HepG2 (cell line): Measurements from ENCODE around the gene ESRP2. TPM values are rescaled to one million over a fixed set of nuclear protein-coding genes. Genes with fewer than 3 reads are reported as not detected.
A peak's percentile ranks its signal among the peaks of the same experiment; 100 is the strongest.

ENCODE experiments used
- FOXP4 ChIP-seq: sonication (generic); formaldehyde crosslinking; IDR thresholded peaks from 2 replicates; pipeline ENCODE4 v1.4.0; 2020; ENCODE audit warnings: missing genetic modification reagents
- NFRKB ChIP-seq: fragments of 450-650 bp; IDR thresholded peaks from 2 replicates; pipeline ENCODE4 v1.6.1; 2017
- SKI ChIP-seq: fragments of 450-650 bp; IDR thresholded peaks from one replicate; pipeline ENCODE4 v1.6.1; 2018; ENCODE audit warnings: mild to moderate bottlenecking; ENCODE audit not compliant: partially characterized antibody
- ZBED4 ChIP-seq: sonication (generic); formaldehyde crosslinking; IDR thresholded peaks from 2 replicates; pipeline ENCODE4 v1.4.0; 2020; ENCODE audit warnings: missing genetic modification reagents, borderline replicate concordance
- ZC3H4 ChIP-seq: sonication (generic); formaldehyde crosslinking; IDR thresholded peaks from 2 replicates; pipeline ENCODE4 v1.4.0; 2020; ENCODE audit warnings: missing genetic modification reagents, borderline replicate concordance
- ZMYM2 ChIP-seq: sonication (generic); formaldehyde crosslinking; IDR thresholded peaks from 2 replicates; pipeline ENCODE4 v1.8.0; 2022; ENCODE audit warnings: mild to moderate bottlenecking, missing genetic modification reagents
- ZNF510 ChIP-seq: sonication (generic); formaldehyde crosslinking; IDR thresholded peaks from 2 replicates; pipeline ENCODE4 v1.4.0; 2020; ENCODE audit warnings: low read depth, mild to moderate bottlenecking, missing genetic modification reagents
- ZNF598 ChIP-seq: sonication (generic); formaldehyde crosslinking; IDR thresholded peaks from 2 replicates; pipeline ENCODE4 v1.5.1; 2020; ENCODE audit warnings: mild to moderate bottlenecking, missing genetic modification reagents, borderline replicate concordance
- ZNF746 ChIP-seq: sonication (generic); formaldehyde crosslinking; IDR thresholded peaks from 2 replicates; pipeline ENCODE4 v1.8.0; 2022; ENCODE audit warnings: mild to moderate bottlenecking, missing genetic modification reagents
- polyA plus RNA-seq, 8 experiments: library from polyadenylated mRNA; depleted of rRNA in 3 of 8; stranded (reverse) in 7 of 8; unstranded in 1 of 8; fragments of >200 nt; fragmentation: Illumina TruSeq in 4 of 8; extraction: Trizol in 4 of 8; gene quantifications; 2 replicates each; pipeline versions ENCODE4 v1.2.1 to v1.2.3, GENCODE V29; 2011 to 2016; ENCODE audit warnings: low read depth in 4 of 8, missing spikeins in 1 of 8, mixed read lengths in 1 of 8; ENCODE audit not compliant: insufficient read depth in 1 of 8
- total RNA-seq, 5 experiments: library from RNA; depleted of rRNA; stranded (reverse); fragments of >200 nt; fragmentation: Illumina TruSeq; extraction: Trizol; gene quantifications; 2 replicates each; pipeline ENCODE4 v1.2.3, GENCODE V29; 2016; ENCODE audit warnings: low read depth in 1 of 5
- TF ChIP-seq, protein P1 (sequence below), 2 experiments: sonication (generic) in 1 of 2; formaldehyde crosslinking in 1 of 2; IDR thresholded peaks; 2 replicates each; pipeline versions ENCODE4 v1.5.1 to v1.6.1; 2011 to 2020; ENCODE audit warnings: borderline replicate concordance in 1 of 2, low read depth in 1 of 2, low read length in 1 of 2, mild to moderate bottlenecking in 1 of 2, missing genetic modification reagents in 1 of 2, moderate library complexity in 1 of 2
- TF ChIP-seq, protein P2 (sequence below): sonication (generic); formaldehyde crosslinking; IDR thresholded peaks from 2 replicates; pipeline ENCODE4 v1.4.0; 2020; ENCODE audit warnings: missing genetic modification reagents
- TF ChIP-seq, protein P3 (sequence below): sonication (generic); formaldehyde crosslinking; IDR thresholded peaks from 2 replicates; pipeline ENCODE4 v1.4.0; 2020; ENCODE audit warnings: low read depth, mild to moderate bottlenecking, missing genetic modification reagents

ESRP2 gene
- total and polyA plus RNA-seq, 2 of the 13 experiments (the other 11 are each of a cell fraction or from before 2014, with no cell fraction given), result 21.1 to 32.4 TPM

- peak; percentile 77; the same call in 1 of the 2 replicates for TF ChIP-seq FOXP4 (CRISPR knock-in tag)
- TF ChIP-seq ZC3H4 (CRISPR knock-in tag), result 0 out of 2 replicates have a peak, but pooled peaks have one; percentile 2
- TF ChIP-seq ZNF598 (CRISPR knock-in tag), result peak; percentile 81; the same call in 1 of the 2 replicates
- 0 out of 2 replicates have a peak, but pooled peaks have one; percentile 31 for TF ChIP-seq ZMYM2 (CRISPR knock-in tag)
- TF ChIP-seq ZNF746 (CRISPR knock-in tag), result no peak; the same call in none of the 2 replicates
- TF ChIP-seq, protein P1, sequence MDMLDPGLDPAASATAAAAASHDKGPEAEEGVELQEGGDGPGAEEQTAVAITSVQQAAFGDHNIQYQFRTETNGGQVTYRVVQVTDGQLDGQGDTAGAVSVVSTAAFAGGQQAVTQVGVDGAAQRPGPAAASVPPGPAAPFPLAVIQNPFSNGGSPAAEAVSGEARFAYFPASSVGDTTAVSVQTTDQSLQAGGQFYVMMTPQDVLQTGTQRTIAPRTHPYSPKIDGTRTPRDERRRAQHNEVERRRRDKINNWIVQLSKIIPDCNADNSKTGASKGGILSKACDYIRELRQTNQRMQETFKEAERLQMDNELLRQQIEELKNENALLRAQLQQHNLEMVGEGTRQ (IDR thresholded peaks at IDR 0.05; ENCODE audit: low read depth, low read length), result no peak
- TF ChIP-seq, protein P1 (CRISPR knock-in tag; IDR thresholded peaks at IDR 0.05; ENCODE audit: borderline replicate concordance), result no peak
- peak; percentile 99 for TF ChIP-seq SKI
- TF ChIP-seq ZBED4, result peak; percentile 30; the same call in 1 of the 2 replicates
- no peak for TF ChIP-seq ZNF510 (CRISPR knock-in tag)
- TF ChIP-seq NFRKB, result no peak
- TF ChIP-seq, protein P2, sequence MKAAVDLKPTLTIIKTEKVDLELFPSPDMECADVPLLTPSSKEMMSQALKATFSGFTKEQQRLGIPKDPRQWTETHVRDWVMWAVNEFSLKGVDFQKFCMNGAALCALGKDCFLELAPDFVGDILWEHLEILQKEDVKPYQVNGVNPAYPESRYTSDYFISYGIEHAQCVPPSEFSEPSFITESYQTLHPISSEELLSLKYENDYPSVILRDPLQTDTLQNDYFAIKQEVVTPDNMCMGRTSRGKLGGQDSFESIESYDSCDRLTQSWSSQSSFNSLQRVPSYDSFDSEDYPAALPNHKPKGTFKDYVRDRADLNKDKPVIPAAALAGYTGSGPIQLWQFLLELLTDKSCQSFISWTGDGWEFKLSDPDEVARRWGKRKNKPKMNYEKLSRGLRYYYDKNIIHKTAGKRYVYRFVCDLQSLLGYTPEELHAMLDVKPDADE (CRISPR knock-in tag), result no peak
- TF ChIP-seq, protein P3, sequence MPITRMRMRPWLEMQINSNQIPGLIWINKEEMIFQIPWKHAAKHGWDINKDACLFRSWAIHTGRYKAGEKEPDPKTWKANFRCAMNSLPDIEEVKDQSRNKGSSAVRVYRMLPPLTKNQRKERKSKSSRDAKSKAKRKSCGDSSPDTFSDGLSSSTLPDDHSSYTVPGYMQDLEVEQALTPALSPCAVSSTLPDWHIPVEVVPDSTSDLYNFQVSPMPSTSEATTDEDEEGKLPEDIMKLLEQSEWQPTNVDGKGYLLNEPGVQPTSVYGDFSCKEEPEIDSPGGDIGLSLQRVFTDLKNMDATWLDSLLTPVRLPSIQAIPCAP (CRISPR knock-in tag), result no peak
Measured at GRCh38 chr16:68234188-68235107, 1.5 kb downstream of the ESRP2 start (continued).
